Thyroid gland (tissue), 4 donors: ENCODE measurements around the gene MVB12B. TPM values are rescaled to one million over a fixed set of nuclear protein-coding genes. Genes with fewer than 3 reads are reported as not detected.

ENCODE experiments used
- DNase-seq, 2 donors: peaks; one replicate each; pipeline ENCODE4 v3.0.0-alpha.2; 2019
- H3K27ac ChIP-seq, 3 donors: fragments of 200-600 bp; sonication (generic); 1 replicate in 2 of 3; 2 replicates in 1 of 3; pipeline ENCODE4 v1.5.1; 2016 to 2019; ENCODE audit warnings: mild to moderate bottlenecking in 1 of 3, moderate library complexity in 1 of 3
- H3K27me3 ChIP-seq: fragments of 200-600 bp; sonication (generic); one replicate; pipeline ENCODE4 v1.5.1; 2019
- H3K36me3 ChIP-seq, 2 donors: fragments of 200-600 bp; sonication (generic); one replicate each; pipeline ENCODE4 v1.5.1; 2016 to 2019
- H3K4me1 ChIP-seq, 2 donors: fragments of 200-600 bp; sonication (generic); one replicate each; pipeline ENCODE4 v1.5.1; 2017 to 2019
- H3K4me3 ChIP-seq, 3 donors: fragments of 200-600 bp; sonication (generic); replicated peaks in 1 of 3; 1 replicate in 2 of 3; 2 replicates in 1 of 3; pipeline ENCODE4 v1.5.1; 2016; ENCODE audit warnings: mild to moderate bottlenecking in 1 of 3
- H3K9me3 ChIP-seq: fragments of 200-600 bp; sonication (generic); one replicate; pipeline ENCODE4 v1.5.1; 2017
- CTCF ChIP-seq, 6 experiments: fragments of 200-600 bp in 3 of 6; fragments of 450-650 bp in 3 of 6; sonication (generic) in 3 of 6; IDR thresholded peaks; one replicate each; pipeline ENCODE4 v1.5.1; 2016 to 2019; ENCODE audit warnings: antibody characterized with exemption in 6 of 6, mild to moderate bottlenecking in 2 of 6, inconsistent platforms in 1 of 6, moderate library complexity in 1 of 6
- POLR2A ChIP-seq, 2 donors: fragments of 450-650 bp; IDR thresholded peaks; one replicate each; pipeline ENCODE4 v1.6.1; 2017; ENCODE audit warnings: antibody characterized with exemption in 2 of 2, mild to moderate bottlenecking in 2 of 2, moderate library complexity in 1 of 2
- WGBS, 2 donors: methylation state at CpG; one replicate each; pipeline ENCODE4 v1.1.5; 2017; 5-methylcytosine and 5-hydroxymethylcytosine counted together
- intact Hi-C: fragments of 100-400 bp; cut with DNase I; formaldehyde crosslinking; loops from one replicate; pipeline ENCODE4 v1.15.1; 2023
- total RNA-seq, 4 donors: library from RNA; depleted of rRNA; stranded (reverse); fragments of >200 nt; gene quantifications; one replicate each; pipeline ENCODE4 v1.2.3, GENCODE V29; 2016

MVB12B gene
- total RNA-seq, 4 donors from 2014 or later = 13.4 to 19.3 (median 15.5) TPM

- H3K4me3 ChIP-seq = no peak overlapping the region
- no peak for TF ChIP-seq POLR2A (IDR thresholded peaks at IDR 0.05)
- no peak for TF ChIP-seq CTCF (IDR thresholded peaks at IDR 0.05)
- H3K27ac ChIP-seq = no peak overlapping the region
- H3K4me1 ChIP-seq = no peaks in the 10 kb centered on the region
- WGBS, 2 donors = 94 to 98% methylated on average over 3 of the region's 3 CpGs
- no peak for DNase-seq
- H3K9me3 ChIP-seq = no peaks in the 10 kb centered on the region
- no peaks in the 10 kb centered on the region for H3K36me3 ChIP-seq
- intact Hi-C loops = no loop called here
- no peaks in the 10 kb centered on the region for H3K27me3 ChIP-seq
These were observed 116.0 kb downstream of the MVB12B start for GRCh38 chr9:126442636-126443035.

- no peaks in the 10 kb centered on the region for H3K27me3 ChIP-seq
- no peaks in the 10 kb centered on the region for H3K9me3 ChIP-seq
- H3K4me1 ChIP-seq = no peaks in the 10 kb centered on the region
- H3K4me3 ChIP-seq = no peak overlapping the region
- intact Hi-C loops = no loop called here
- no peak overlapping the region for H3K27ac ChIP-seq
- H3K36me3 ChIP-seq = no peaks in the 10 kb centered on the region
- DNase-seq = no peak
- WGBS, 2 donors = 78 to 87% methylated on average over 3 of the region's 3 CpGs
- TF ChIP-seq CTCF (IDR thresholded peaks at IDR 0.05) (no peak), POLR2A (IDR thresholded peaks at IDR 0.05) (no peak)
These were observed 116.5 kb downstream of the MVB12B start for GRCh38 chr9:126443144-126443543.

GRCh38 chr9:126448136-126448535 is 121.5 kb downstream of the MVB12B start:
- H3K36me3 ChIP-seq = no peaks in the 10 kb centered on the region
- H3K4me3 ChIP-seq = no peak overlapping the region
- H3K4me1 ChIP-seq = no peaks in the 10 kb centered on the region
- H3K9me3 ChIP-seq = no peaks in the 10 kb centered on the region
- no peak for DNase-seq
- no peak overlapping the region for H3K27ac ChIP-seq
- WGBS, 2 donors = 65 to 78% methylated on average over 2 of the region's 2 CpGs
- intact Hi-C loops = no loop called here
- TF ChIP-seq CTCF (IDR thresholded peaks at IDR 0.05) = no peak
- no peak for TF ChIP-seq POLR2A (IDR thresholded peaks at IDR 0.05)
- H3K27me3 ChIP-seq = no peaks in the 10 kb centered on the region

GRCh38 chr9:126448865-126449577 is 122.4 kb downstream of the MVB12B start:
- Histone ChIP-seq H3K4me1 (no peaks in the 10 kb centered on the region), H3K27me3 (no peaks in the 10 kb centered on the region), H3K27ac (no peak overlapping the region), H3K9me3 (no peaks in the 10 kb centered on the region), H3K4me3 (no peak overlapping the region), H3K36me3 (no peaks in the 10 kb centered on the region)
- no peak for DNase-seq
- TF ChIP-seq POLR2A (IDR thresholded peaks at IDR 0.05) (no peak), CTCF (IDR thresholded peaks at IDR 0.05) (no peak)
- WGBS, 2 donors = 92 to 100% methylated on average over 7 to 8 of the region's 14 CpGs
- intact Hi-C loops = no loop called here

- WGBS, 2 donors = 91 to 92% methylated on average over 12 of the region's 12 CpGs
- H3K27ac ChIP-seq = no peak overlapping the region
- no peaks in the 10 kb centered on the region for H3K9me3 ChIP-seq
- H3K4me1 ChIP-seq = no peaks in the 10 kb centered on the region
- no peaks in the 10 kb centered on the region for H3K27me3 ChIP-seq
- no peak overlapping the region for H3K4me3 ChIP-seq
- DNase-seq = no peak
- no peak for TF ChIP-seq POLR2A (IDR thresholded peaks at IDR 0.05)
- TF ChIP-seq CTCF (IDR thresholded peaks at IDR 0.05) = no peak
- H3K36me3 ChIP-seq = no peaks in the 10 kb centered on the region
- intact Hi-C loops = no loop called here
These were observed 123.4 kb downstream of the MVB12B start for GRCh38 chr9:126449725-126450667.
